HG03521 (cell line): ENCODE measurements around the gene VSTM4.

Experiments
- ATAC-seq: cut with Tn5 transposase; IDR thresholded peaks from one replicate; pipeline ENCODE4 v1.9.1; 2021; ENCODE audit warnings: mild to moderate bottlenecking, moderate library complexity; ENCODE audit not compliant: unreplicated experiment

The VSTM4 gene

DNA sequence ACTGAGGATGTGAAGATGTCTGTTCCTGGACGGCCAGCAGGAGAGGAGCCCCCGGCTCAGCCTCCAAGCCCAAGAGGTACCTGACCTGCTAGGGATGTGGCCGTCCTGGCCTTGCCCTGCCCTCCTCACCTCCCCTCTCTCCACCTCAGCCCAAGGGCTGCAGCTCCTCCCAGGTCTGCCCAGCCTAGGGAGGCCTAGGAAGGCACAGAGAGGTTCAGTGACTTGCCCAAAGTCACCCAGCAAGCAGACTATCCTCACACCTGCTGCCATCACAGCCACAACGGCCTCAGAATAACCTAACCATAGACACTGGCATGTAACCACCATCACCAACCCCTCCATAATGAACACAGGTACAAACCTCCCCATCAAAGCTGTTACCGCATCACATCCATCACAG lies 137.0 kb downstream of the VSTM4 start:
- ATAC-seq: no peak

DNA sequence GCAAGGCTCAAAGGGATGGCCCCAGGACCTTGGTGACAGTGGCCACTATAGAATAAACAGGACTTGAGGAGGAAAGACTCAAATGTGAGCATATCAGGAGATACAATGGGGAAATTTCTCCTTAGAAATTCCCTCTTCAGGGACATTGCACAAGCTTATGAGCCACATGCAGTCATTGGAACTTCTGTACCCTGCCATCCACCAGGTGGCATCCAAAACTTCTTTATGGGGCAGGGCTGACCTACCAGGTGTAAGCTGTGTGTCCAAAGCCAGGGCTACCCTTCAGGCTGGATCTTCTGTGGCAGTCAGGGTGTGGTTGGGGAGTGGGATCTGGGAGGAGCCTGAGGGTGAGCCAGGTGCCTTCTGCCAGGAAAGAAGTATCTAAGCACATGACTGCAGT lies 139.1 kb downstream of the VSTM4 start:
- no peak for ATAC-seq

DNA sequence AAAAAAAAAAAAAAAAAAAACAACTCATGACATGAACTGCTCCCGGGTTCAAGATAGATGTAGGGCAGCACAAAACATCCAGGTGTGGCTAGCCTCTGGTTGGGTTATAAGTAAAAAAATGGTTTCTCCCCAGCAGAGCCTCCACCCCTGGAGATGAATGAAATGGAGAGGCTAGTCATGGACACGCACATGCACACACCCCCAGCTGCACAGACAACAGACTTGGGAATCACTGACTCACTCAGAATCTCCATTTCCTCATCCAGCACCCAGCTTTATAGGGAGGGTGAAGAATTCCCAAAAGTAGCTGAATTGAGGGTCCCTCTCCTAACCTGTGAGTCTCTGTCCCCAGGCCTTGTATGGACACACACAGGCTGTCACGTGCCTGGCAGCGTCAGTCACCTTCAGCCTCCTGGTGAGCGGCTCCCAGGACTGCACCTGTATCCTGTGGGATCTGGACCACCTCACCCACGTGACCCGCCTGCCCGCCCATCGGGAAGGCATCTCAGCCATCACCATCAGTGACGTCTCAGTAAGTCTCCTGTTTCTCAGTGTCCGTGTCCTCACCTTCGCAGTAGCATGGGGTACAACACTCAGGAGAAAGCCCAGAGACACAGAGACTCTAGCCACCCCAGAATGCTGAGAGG lies 140.7 kb downstream of the VSTM4 start:
- no peak for ATAC-seq

DNA sequence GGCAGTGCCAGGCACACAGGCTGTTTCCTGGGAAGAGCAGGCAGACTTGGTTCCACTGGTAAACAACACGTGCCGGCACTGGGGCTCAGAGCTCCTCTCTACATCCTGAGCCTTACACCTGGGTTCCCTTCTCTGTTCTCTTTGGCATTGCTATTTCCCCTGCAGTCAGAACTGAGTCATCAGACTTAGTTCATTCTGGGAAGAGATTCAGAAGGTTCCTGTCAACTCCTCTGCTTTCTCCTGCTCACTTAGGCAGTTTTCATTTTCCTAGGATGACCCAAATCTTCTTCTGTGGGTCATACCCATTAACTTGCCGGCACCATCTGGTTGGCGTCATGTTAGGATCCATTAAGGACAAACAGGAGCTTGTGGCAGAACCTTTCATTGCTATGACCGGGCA lies 142.3 kb downstream of the VSTM4 start:
- no peak for ATAC-seq

DNA sequence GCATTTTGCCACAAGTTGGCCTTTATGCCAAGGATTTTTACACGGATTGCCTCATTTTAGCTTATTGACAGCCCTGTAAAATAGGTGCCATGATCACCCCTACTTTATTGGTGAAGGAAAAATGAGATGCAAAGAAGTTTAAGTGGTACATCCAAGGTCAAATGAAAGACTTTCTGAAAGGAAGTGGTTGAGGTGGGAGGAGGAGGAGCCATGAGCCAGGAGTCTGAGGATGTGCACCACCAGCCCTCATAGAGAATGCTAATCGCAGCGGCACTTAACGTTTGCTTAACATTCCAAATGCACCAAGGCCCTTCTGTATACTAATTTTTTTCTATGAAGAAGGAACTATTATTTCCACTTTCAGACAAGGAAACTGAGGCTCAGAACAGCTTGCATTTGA lies 144.7 kb downstream of the VSTM4 start:
- ATAC-seq: no peak

DNA sequence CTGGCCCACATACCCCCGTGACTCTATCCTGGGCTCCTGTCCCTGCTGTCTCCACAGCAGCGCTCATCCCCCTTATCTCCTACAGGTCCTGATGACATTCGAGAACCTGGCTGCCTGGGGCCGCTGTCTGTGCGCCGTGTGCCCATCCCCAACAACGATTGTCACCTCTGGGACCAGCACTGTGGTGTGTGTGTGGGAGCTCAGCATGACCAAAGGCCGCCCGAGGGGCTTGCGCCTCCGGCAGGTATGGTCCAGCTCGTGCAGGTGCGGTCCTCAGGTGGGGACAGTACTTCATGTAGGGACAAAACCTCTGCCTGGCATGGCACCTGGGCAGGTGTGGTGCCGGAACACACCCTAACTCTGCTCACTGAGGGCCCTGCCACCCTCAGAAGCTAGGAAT lies 145.3 kb downstream of the VSTM4 start:
- no peak for ATAC-seq

DNA sequence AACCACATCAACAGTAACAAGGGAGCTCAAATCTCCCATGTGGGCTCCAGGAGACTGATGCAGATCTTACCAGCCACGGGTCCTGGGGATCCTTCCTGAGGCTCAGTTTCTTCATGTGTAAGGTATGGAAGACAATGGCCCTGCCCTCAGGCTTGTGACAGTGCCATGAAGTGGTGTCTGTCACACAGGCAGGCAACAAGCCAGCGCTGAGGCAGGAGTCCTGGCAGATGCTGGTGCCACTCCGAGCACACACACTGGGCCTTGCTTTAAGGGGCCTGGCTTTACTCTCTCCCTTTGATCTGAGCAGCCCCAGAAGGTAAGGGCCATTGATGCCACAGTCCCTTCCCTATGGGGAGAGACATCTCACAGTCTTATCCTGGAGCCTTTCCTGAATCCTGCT lies 147.3 kb downstream of the VSTM4 start:
- no peak for ATAC-seq

DNA sequence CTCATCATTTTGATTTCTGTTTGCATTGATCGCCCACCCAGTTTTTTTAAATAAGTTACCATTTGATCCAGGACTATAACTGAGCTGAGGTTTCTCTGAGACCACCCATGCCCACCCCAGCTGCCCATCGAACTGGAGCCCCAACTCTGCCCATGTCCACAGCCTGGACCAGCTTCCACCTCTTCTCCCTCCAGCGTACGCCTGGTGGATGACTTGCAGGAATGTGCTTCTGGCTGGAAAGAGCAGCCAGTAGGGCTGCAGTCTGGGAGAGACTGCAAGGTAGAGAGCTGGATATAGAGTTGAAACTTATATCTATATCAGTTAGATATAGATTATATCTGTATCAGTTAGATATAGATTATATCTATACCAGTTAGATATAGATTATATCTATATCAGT lies 149.9 kb downstream of the VSTM4 start:
- no peak for ATAC-seq
